ENCODE results near the gene LTBP1.
A peak's percentile ranks its signal among the peaks of the same experiment; 100 is the strongest.

DNA sequence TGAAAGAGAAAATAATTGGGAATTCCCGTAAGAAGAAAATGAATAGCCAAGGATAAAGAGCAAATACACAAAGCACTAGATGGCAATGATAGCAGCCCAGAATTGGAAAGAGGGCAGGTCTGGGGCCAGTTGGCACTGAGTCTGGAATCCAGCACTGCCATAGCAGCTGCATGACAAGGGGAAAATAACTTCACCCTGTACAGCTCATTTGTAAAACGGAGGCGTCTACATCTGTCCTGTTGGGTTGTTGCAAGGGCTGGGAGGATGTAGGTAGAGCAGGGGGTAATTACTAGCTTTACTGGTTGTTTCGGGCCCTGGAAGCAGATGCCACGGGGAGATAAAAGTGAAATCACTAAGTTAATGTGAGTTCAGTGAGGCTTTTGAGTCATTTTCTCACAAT, 419.7 kb downstream of the LTBP1 start:
- TF ChIP-seq POLR2A (IDR thresholded peaks at IDR 0.05) (no peak), POLR2AphosphoS5 (IDR thresholded peaks at IDR 0.05) (peak; percentile 21)
- TF ChIP-seq, protein P1, sequence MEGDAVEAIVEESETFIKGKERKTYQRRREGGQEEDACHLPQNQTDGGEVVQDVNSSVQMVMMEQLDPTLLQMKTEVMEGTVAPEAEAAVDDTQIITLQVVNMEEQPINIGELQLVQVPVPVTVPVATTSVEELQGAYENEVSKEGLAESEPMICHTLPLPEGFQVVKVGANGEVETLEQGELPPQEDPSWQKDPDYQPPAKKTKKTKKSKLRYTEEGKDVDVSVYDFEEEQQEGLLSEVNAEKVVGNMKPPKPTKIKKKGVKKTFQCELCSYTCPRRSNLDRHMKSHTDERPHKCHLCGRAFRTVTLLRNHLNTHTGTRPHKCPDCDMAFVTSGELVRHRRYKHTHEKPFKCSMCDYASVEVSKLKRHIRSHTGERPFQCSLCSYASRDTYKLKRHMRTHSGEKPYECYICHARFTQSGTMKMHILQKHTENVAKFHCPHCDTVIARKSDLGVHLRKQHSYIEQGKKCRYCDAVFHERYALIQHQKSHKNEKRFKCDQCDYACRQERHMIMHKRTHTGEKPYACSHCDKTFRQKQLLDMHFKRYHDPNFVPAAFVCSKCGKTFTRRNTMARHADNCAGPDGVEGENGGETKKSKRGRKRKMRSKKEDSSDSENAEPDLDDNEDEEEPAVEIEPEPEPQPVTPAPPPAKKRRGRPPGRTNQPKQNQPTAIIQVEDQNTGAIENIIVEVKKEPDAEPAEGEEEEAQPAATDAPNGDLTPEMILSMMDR (IDR thresholded peaks at IDR 0.05) = no peak
